Measurements from ENCODE around the gene RPL13A. TPM values are rescaled to one million over a fixed set of nuclear protein-coding genes. Genes with fewer than 3 reads are reported as not detected.

RPL13A gene
- total and polyA plus RNA-seq, 2 of the 4 experiments (the other 2 are of a cell fraction) = 1,477 to 2,069 TPM

- Histone ChIP-seq H4K20me1 (ENCODE audit: insufficient read depth, low read length) (no peaks in the 10 kb centered on the region), H3K9me1 (ENCODE audit: insufficient read depth, low read length) (no peaks in the 10 kb centered on the region), H3K79me1 (ENCODE audit: low read depth in 1 of 2, low read length in 2 of 2) (no peaks in the 10 kb centered on the region; a peak in 1 of 4 replicates), H3K27me3 (ENCODE audit: control insufficient read depth, insufficient read depth, low read length) (no peaks in the 10 kb centered on the region), H3K36me3 (ENCODE audit: control insufficient read depth, insufficient read depth, low read length) (no peaks in the 10 kb centered on the region), H3K14ac (replicated peaks; ENCODE audit: low read depth, low read length) (no peak overlapping the region), H3K4ac (ENCODE audit: low read depth, low read length) (no peak overlapping the region), H3K27ac (ENCODE audit: insufficient read depth, low read length) (no peak overlapping the region), H4K8ac (ENCODE audit: low read depth in 2 of 2, low read length in 2 of 2) (peak overlapping the region in 1 of 2 experiments; percentile 34; a peak in 1 of 4 replicates), H3K4me2 (ENCODE audit: low read depth, low read length) (no peak overlapping the region), H2AK5ac (ENCODE audit: low read depth, low read length) (no peak overlapping the region), H3K4me1 (ENCODE audit: control insufficient read depth, insufficient read depth, low read length) (peaks cover 5% of the 10 kb centered on the region; the same call in 1 of the 2 replicates), H3K4me3 (ENCODE audit: insufficient read depth, low read depth, low read length) (no peak overlapping the region), H3K18ac (ENCODE audit: low read depth, low read length) (no peak overlapping the region), H2AK9ac (replicated peaks; ENCODE audit: low read depth, low read length, poor library complexity) (no peak overlapping the region), H2BK5ac (ENCODE audit: low read depth, low read length, poor library complexity, severe bottlenecking) (no peak overlapping the region), H2BK20ac (ENCODE audit: low read depth, low read length) (no peak overlapping the region), H2BK15ac (ENCODE audit: low read depth, low read length) (no peak overlapping the region), H3K9me3 (ENCODE audit: control insufficient read depth, insufficient read depth, low read length) (no peaks in the 10 kb centered on the region), H4K91ac (ENCODE audit: insufficient read depth, low read depth, low read length) (no peak overlapping the region), H2AFZ (replicated peaks; ENCODE audit: low read length, poor library complexity) (no peak overlapping the region), H2BK120ac (ENCODE audit: low read depth, low read length) (no peak overlapping the region), H3K23ac (ENCODE audit: low read depth, low read length) (no peak overlapping the region), H4K5ac (ENCODE audit: low read depth, low read length) (no peak overlapping the region), H3K9ac (ENCODE audit: low read depth, low read length) (no peak overlapping the region), H3K56ac (ENCODE audit: extremely low read depth, insufficient read depth, low read length) (no peak overlapping the region)
- DNase-seq (no peak), ATAC-seq (ENCODE audit: low read depth) (no peak)
- dilution Hi-C loops (cut with HindIII; ENCODE audit: low sequenced_read_pairs, unreplicated experiment) = no loop called here
- CTCF ChIA-PET = no interaction called here
- no TSS peak for BruUV-seq (replicated peaks)
- no CpG with 5 or more reads among the region's 12 CpGs for WGBS, 2 experiments (ENCODE audit: extremely low coverage in 2 of 2, insufficient read length in 1 of 2)
- intact Hi-C loops (cut with micrococcal nuclease) = no loop called here
- peak; percentile 54 for TF ChIP-seq CEBPB (IDR thresholded peaks at IDR 0.05; ENCODE audit: low read depth, low read length)
- TF ChIP-seq RFX5 (IDR thresholded peaks at IDR 0.05; ENCODE audit: low read depth, low read length) = no peak
- POLR2A ChIA-PET (ENCODE audit: unreplicated experiment) = no interaction called here
- in situ Hi-C loops (cut with MboI; ENCODE audit: low sequenced_read_pairs) = no loop called here
Observed at GRCh38 chr19:49507803-49508494, 20.5 kb downstream of the RPL13A start.
